HG03175 (cell line): ENCODE data around the gene USP53.
"Not testable (repeated sequence)": the region's sequence is repeated elsewhere in the genome, so short reads cannot be mapped to it uniquely, and the experiment has no call there.

ENCODE experiments used
- ATAC-seq: cut with Tn5 transposase; IDR thresholded peaks from one replicate; pipeline ENCODE4 v1.9.1; 2021; ENCODE audit warnings: mild to moderate bottlenecking, moderate library complexity; ENCODE audit not compliant: unreplicated experiment

Gene USP53

GRCh38 chr4:119227690-119228089 lies 15.2 kb downstream of the USP53 start:
- no peak for ATAC-seq

DNA sequence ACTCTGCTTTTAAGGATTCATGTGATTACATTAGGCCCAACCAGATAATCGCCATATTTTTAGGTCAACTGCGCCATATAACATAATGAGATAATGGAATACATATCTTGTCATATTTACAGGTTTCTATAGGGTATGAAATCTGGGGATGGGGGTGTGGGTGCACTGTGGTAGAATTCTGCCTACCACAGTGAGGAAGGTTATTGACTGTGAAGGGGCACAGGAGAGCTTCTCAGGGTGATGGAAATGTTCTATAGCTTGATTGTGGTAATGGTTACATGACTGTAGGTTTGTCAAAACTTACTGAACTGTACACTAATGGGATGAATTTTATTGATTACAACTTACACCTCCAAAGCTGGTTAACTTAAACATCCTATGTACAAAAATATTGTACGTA lies 15.9 kb downstream of the USP53 start:
- ATAC-seq = no peak

DNA sequence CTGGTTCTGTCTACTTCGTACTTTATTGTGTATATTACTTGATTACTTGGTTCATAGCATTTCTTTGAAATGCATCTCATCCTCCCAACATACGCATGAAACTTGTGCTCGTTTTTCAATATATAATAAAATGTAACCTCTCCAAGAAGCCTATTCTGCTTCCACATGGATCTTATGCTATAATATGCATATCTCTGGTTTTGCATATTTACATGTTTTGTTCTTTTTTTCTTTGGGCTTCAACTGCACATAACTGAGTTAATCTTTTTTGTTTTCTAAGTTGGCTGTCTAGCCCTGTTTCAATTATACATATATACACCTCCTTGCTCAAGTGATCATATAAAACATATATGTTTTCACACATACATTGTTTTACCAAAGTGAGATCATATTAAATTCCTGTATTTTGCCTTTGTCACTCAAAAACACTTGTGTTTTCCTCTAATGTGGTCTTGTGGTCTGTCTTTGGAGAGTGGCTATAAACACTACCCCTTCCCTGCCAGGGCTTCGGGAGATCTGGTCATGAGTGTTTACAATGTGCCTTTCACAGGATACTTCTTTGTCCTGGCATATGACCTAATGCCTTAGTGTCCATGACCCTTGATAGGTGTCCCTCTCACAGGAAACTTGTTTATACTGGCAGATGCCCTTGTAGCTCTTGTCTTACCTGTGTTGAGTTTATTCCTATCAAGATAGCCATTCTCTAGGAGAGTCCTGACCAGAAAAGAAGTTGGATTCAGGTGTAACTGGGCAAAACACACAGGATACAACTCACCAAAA lies 17.6 kb downstream of the USP53 start:
- no peak for ATAC-seq

DNA sequence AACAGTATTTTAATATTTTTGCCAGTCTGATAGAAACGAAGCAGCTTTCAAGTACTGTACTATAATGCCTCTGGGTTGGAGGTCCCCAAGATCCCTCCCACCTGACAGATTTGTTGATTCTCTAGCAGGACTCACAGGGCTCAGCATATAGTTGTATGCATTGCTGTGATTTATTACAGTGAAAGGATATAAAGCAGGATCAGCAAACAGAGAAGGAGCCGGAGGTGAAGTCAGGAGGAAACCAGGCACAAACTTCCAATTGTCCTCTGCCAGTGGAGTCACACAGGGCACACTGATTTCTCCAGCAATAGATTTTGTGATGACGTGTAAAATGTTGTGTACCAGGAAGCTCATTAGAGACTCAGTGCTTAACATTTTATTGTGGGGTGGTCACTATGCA lies 19.0 kb downstream of the USP53 start:
- no peak for ATAC-seq

DNA sequence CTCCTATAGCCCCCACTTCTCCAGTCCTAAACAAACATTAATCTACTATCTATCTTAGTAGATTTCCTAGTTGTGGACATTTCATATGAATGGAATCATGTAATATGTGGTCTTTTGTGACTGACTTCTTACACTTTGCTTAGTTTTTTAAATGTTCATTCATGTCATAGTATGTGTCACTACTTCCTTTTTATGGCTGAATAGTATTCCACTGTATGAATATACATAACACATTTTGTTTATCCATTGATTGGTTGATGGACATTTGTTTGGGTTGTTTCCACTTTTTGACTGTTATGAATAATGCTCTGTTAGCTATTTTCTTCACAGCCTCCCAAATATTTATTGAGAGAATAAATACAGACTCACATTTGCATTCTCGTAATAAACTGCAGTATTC lies 19.8 kb downstream of the USP53 start:
- no peak for ATAC-seq

- ATAC-seq = no peak
Measured at GRCh38 chr4:119233191-119233590, 20.7 kb downstream of the USP53 start.

- ATAC-seq = no peak
Measured at GRCh38 chr4:119233750-119234149, 21.2 kb downstream of the USP53 start.

- no peak for ATAC-seq
Measured at GRCh38 chr4:119237201-119237600, 24.7 kb downstream of the USP53 start.

- ATAC-seq = no peak
Measured at GRCh38 chr4:119237642-119238041, 25.1 kb downstream of the USP53 start.

GRCh38 chr4:119238068-119238722 lies 25.7 kb downstream of the USP53 start:
- peak; percentile 98 for ATAC-seq

DNA sequence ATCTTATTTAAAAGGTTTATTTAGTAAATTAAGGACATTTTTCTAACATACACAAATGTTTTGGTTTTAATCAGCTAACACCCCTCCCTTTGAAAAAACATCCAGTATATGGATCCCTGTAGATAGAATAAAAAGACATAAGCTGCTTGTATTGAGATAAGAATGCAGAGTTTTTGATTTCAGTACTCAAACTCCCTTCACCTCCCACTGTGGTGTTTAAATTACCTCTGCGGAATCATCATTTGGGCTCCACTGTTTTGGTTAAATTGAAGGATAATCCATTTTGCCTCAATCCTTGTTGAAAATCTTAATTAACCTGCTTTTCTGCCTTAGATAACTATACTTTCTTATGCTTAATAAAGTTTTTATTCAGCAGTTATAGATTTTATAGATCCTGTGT lies 27.6 kb downstream of the USP53 start:
- no peak for ATAC-seq

GRCh38 chr4:119240568-119240967 lies 28.1 kb downstream of the USP53 start:
- ATAC-seq = no peak

- ATAC-seq = no peak
Measured at GRCh38 chr4:119242417-119242816, 29.9 kb downstream of the USP53 start.

GRCh38 chr4:119243868-119244267 lies 31.4 kb downstream of the USP53 start:
- no peak for ATAC-seq

DNA sequence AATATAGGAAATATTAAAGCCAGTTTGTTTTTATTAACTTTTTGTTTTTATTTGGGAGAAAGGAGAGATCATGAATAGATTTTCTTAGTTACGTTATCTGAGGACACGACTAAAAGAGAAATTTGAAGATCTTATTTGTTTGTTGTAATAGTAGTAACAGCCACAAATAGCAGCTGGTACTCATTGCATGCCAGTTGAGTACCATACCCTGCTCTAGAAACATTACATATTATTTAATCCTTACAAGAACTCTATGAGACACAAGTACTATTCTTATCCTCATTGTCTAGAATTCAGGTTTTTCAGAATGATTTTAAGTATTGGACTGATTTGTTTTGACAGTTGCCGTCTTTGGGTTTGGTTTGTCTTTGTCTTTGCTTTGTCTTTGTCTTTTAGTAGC lies 31.8 kb downstream of the USP53 start:
- ATAC-seq = no peak

- ATAC-seq = no peak
Measured at GRCh38 chr4:119244832-119245231, 32.3 kb downstream of the USP53 start.

- ATAC-seq = no peak
Measured at GRCh38 chr4:119246177-119246733, 33.7 kb downstream of the USP53 start.

DNA sequence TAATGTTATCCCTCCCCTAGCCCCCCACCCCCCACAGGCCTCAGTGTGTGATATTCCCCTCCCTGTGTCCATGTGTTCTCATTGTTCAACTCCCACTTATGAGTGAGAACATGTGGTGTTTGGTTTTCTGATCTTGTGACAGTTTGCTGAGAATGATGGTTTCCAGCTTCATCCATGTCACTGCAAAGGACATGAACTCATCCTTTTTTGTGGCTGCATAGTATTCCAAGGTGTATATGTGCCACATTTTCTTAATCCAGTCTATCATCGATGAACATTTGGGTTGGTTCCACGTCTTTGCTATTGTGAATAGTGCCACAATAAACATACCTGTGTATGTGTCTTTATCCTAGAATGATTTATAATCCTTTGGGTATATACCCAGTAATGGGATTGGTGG lies 38.5 kb downstream of the USP53 start:
- ATAC-seq = not testable (repeated sequence)

DNA sequence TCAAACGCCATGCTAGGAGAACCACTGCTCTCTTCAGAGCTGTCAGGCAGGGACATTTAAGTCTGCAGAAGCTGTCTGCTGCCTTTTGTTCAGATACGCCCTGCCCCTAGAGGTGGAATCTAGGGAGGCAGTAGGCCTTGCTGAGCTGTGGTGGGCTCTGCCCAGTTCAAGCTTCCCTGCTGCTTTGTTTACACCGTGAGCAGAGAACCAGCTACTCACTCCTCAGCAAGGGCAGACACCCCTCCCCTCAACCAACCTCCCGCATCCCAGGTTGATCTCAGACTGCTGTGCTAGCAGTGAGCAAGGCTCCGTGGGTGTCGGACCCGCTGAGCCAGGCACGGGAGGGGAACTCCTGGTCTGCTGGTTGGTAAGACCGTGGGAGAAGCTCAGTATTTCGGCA lies 42.7 kb downstream of the USP53 start:
- not testable (repeated sequence) for ATAC-seq

DNA sequence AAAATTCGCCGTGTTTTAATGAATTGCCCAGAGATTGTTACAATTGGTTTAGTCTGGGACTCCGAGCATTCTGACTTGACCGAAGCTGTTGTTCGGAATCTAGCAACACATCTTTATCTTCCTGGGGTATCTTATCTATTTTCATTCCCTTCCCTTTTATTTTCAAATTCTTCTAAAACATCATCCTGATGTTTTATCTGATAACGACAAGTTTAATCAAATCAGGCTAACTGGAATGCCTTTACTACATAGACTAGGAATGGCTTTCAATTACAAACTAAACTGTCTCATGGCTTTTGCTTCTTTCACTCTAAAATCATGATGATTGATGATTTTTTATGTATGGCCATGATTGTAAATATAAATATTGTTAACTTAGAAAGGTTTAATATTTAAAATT lies 48.0 kb downstream of the USP53 start:
- ATAC-seq = no peak

- no peak for ATAC-seq
Measured at GRCh38 chr4:119261986-119262385, 49.5 kb downstream of the USP53 start.

- no peak for ATAC-seq
Measured at GRCh38 chr4:119264743-119265142, 52.2 kb downstream of the USP53 start.
